HL-60/S4 treated with retinoic acid at 250 ng/mL for 4 days and 3 days (cell line): ENCODE measurements around the gene HPCAL4.

Experiments
- in situ Hi-C: fragments of 300-500 bp; cut with MboI; formaldehyde crosslinking; loops from 2 replicates; pipeline ENCODE4 v1.7.0; 2022; ENCODE audit warnings: low sequenced_read_pairs

Gene HPCAL4

GRCh38 chr1:39678889-39679288, 12.3 kb downstream of the HPCAL4 start:
- in situ Hi-C loops, result no loop called here

- in situ Hi-C loops, result no loop called here
Measured at GRCh38 chr1:39677645-39678044, 13.6 kb downstream of the HPCAL4 start.

- in situ Hi-C loops, result no loop called here
Measured at GRCh38 chr1:39676948-39677548, 14.2 kb downstream of the HPCAL4 start.

DNA sequence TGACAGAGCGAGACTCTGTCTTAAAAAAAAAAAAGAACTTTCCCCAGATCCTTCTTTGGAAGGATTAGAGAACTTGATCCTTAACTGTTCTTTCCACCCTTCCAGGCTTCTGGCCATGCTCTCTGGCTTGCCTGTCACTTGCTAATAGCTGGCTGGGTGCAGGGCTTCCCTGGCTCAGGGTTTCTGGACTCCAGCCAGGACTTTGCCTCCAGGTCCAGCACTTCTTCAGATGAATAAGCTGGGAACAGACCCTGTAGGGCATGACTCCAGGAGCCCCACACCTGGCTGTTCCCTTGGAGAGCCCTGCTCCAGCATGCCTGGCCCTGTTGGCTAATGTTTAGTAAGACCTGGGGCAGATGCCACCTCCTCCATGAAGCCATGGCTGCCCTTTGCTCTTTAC, 16.0 kb downstream of the HPCAL4 start:
- in situ Hi-C loops, result no loop called here

DNA sequence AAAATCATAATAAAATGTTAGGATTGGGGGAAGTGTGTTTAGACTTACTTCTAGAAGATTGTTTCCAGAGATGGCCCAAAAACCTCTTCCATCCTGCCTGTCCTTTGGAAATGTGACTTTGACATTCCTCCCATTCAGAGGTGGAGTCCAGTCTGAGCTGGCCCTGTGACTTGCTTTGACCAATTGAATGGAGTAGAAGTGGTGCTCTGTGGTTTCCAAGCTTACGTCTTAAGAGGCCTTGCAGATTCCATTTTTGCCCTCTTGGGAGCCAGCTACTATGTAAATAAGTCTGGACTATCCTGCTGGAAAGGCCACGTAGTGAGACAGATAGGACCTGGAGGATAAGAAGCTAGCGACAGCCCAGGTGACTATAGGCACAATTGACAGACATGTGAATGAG, 18.0 kb downstream of the HPCAL4 start:
- in situ Hi-C loops, result no loop called here

- in situ Hi-C loops, result no loop called here
Measured at GRCh38 chr1:39672551-39672947, 18.7 kb downstream of the HPCAL4 start.

- in situ Hi-C loops, result no loop called here
Measured at GRCh38 chr1:39671793-39672550, 19.3 kb downstream of the HPCAL4 start, which contains the start of gene NT5C1A. NT5C1A (minus strand) TSS chr1:39672107; CDS start chr1:39672038, 69 bp downstream.

- in situ Hi-C loops, result no loop called here
Measured at GRCh38 chr1:39671433-39671792, 19.8 kb downstream of the HPCAL4 start.

DNA sequence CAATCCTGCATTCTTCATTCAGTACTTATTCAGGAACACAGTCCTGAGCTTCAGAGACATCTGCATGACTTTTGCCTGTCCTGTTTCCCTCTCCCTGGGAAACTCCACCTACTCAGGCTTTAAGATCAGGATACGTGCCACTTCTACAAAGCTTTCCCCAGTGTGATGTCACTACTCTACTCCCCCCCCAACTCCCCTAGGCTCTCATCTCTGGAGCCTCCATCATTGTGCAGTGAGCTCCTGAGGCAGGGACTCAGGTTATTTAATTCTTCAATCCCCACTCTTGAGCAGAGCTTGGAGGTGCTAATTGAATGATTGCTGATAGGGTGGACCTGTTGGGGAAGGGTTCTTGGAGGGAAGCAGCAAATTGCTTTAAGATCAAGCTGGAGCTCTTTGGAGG, 20.5 kb downstream of the HPCAL4 start:
- in situ Hi-C loops, result no loop called here

DNA sequence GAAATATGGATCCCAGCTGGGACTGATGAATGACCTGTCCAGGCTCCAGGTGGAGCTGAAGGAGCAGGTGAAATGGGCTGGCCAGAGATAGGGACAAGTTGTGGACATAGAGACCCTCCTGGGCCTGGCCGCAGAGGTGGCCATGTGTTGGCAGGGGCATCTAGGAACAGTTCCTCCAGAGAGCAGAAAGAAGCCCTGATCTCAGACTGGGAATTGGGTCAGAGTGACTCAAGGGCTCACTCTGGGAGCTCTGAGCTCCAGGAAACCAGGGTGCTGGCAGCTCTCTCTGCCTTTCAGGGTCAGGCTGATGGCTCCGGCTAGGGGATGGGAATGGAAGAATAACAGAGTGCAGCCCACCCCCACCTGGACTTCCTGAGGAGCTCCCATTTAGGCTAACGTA, 22.3 kb downstream of the HPCAL4 start:
- in situ Hi-C loops, result no loop called here

DNA sequence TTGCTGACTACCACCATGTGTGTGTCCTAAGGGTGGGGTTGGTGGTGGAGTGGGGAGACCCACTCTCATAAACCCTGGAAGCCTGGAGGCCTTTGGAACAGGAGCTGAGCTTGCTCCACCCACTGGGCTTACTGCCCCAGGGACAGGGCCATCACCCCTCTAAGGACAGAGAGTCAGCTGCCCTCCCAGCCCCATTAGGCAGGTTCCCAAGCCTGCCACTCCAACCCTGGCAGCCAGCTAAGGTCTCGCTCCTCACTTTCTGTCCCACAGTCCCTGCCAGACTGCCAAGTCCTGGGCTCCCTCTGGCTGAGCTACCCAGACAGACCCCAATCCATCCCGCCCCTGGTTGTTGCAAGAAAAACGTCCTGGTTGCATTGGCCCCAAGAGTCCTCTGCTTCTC, 23.1 kb downstream of the HPCAL4 start:
- in situ Hi-C loops, result no loop called here

- in situ Hi-C loops, result no loop called here
Measured at GRCh38 chr1:39666772-39667171, 24.5 kb downstream of the HPCAL4 start.

- in situ Hi-C loops, result no loop called here
Measured at GRCh38 chr1:39663559-39663958, 27.7 kb downstream of the HPCAL4 start.

- in situ Hi-C loops, result no loop called here
Measured at GRCh38 chr1:39662861-39663260, 28.4 kb downstream of the HPCAL4 start.

GRCh38 chr1:39659538-39659937, 31.7 kb downstream of the HPCAL4 start:
- in situ Hi-C loops, result no loop called here

DNA sequence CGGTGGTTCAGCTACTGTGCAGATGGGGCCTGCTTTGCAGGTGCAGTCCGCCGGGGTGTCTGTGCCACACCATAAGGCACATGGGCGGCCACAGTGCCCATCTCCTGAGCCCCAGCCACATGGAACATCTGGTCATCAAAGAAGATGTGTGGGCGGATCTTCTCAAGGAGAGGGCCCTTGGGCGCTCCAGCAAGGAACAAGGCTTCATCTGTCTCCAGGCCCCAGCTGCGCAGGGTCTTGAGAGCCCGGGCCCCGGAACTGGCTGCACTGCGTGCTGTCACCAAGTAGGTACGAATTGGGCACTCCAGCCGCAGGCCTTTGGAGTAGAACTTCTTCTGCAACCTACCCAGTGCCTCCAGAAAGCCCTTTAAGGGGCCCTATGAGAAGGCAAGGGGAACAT, 32.1 kb downstream of the HPCAL4 start:
- in situ Hi-C loops, result no loop called here

- in situ Hi-C loops, result no loop called here
Measured at GRCh38 chr1:39657923-39658485, 33.2 kb downstream of the HPCAL4 start.

- in situ Hi-C loops, result no loop called here
Measured at GRCh38 chr1:39657402-39657801, 33.8 kb downstream of the HPCAL4 start.

DNA sequence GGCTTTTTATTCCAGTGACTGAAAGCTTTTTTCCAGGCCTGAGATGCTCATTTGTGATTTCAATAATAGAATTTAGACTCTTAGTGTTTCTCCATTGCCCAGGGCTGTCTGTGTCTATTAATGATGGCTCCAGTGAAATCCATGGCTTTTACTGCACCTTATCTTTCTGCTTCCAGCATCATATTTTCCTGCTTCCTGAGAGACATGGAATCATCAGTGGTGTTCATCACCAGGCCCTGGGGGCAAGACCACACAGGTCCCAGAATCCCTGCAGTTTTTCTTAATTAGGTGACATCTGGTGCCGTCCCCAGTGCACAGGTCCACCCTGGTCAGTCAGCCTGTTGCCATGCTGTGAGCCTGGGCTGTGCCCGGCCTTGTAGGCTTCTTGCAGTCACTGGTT, 34.8 kb downstream of the HPCAL4 start:
- in situ Hi-C loops, result no loop called here

DNA sequence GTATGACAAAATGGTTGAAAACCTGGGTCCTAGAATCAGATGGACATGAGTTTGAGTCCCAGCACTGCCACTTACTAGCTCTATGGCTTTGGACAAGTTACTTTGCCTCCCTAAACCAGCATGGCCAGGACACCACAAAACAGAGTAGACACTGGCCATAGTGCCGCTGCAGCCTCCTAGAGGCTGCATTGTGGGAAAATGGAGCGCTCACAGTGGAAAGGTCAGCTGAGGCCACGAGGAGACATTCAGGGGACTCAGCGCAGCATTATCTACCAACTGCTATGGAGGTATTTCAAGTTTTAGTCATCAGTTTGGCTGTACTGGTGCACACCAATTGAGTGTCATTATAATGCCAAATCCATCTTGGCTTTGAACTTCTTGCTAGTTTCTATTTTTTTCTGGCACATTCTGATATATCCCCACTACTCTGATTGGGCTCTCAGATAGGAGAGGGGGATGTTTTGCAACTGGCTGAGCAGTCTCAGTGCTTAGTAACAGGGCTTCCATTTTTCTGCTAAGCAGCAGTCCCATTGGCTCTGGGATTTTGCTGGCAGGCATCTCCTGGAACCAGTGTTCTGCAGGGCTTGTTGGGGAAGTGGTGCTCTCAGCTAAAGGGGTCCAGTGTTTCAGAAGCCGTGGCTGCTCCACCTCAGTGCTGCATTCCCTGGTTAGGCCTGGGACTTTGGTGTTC, 35.5 kb downstream of the HPCAL4 start:
- in situ Hi-C loops, result no loop called here

GRCh38 chr1:39654291-39654690, 36.9 kb downstream of the HPCAL4 start:
- in situ Hi-C loops, result no loop called here

- in situ Hi-C loops, result no loop called here
Measured at GRCh38 chr1:39653546-39654031, 37.6 kb downstream of the HPCAL4 start.
